Activated CD8-positive, alpha-beta T cell treated with anti-CD3 and anti-CD28 coated beads, Interleukin-2, amount 10 ng/mL, durations not matched to agents 7 days and 5 days (primary cell): ENCODE data around the gene FGB. TPM values are rescaled to one million over a fixed set of nuclear protein-coding genes. Genes with fewer than 3 reads are reported as not detected.

Experiments
- ATAC-seq: fragments of 150-1000 bp; cut with Tn5 transposase; one replicate; pipeline ENCODE4 v1.10.0; 2021; ENCODE audit warnings: moderate library complexity
- CTCF ChIA-PET: fragments of 350-600 bp; sonication (Branson Sonifier 250); formaldehyde crosslinking; loops from one replicate; lab custom pipeline; 2021; ENCODE audit warnings: antibody characterized with exemption; lab: Charles Lee
- POLR2A ChIA-PET: fragments of 350-600 bp; sonication (Branson Sonifier 250); formaldehyde crosslinking; loops from one replicate; lab custom pipeline; 2021; ENCODE audit warnings: antibody characterized with exemption; lab: Charles Lee
- DNase-seq: peaks from one replicate; pipeline ENCODE4 v3.0.0-alpha.2; 2020
- H3K27ac Mint-ChIP-seq: one replicate; pipeline ENCODE4 v1.8.0; 2021; ENCODE audit warnings: mild to moderate bottlenecking, mixed read lengths
- H3K27me3 Mint-ChIP-seq: one replicate; pipeline ENCODE4 v1.8.0; 2021; ENCODE audit warnings: low read depth, mixed read lengths
- H3K36me3 Mint-ChIP-seq: one replicate; pipeline ENCODE4 v1.8.0; 2021; ENCODE audit warnings: low read depth, mixed read lengths
- H3K4me1 Mint-ChIP-seq: one replicate; pipeline ENCODE4 v1.8.0; 2021; ENCODE audit warnings: low read depth, mixed read lengths
- H3K4me3 Mint-ChIP-seq: one replicate; pipeline ENCODE4 v1.8.0; 2021; ENCODE audit warnings: mild to moderate bottlenecking, mixed read lengths
- H3K9me3 Mint-ChIP-seq: one replicate; pipeline ENCODE4 v1.8.0; 2022; ENCODE audit warnings: mixed read lengths; ENCODE audit not compliant: insufficient read depth
- total RNA-seq, 2 experiments: library from RNA; stranded (reverse); gene quantifications; one replicate each; pipeline ENCODE4 v1.2.3, GENCODE V29; 2021

FGB gene
- not detected for total RNA-seq

DNA sequence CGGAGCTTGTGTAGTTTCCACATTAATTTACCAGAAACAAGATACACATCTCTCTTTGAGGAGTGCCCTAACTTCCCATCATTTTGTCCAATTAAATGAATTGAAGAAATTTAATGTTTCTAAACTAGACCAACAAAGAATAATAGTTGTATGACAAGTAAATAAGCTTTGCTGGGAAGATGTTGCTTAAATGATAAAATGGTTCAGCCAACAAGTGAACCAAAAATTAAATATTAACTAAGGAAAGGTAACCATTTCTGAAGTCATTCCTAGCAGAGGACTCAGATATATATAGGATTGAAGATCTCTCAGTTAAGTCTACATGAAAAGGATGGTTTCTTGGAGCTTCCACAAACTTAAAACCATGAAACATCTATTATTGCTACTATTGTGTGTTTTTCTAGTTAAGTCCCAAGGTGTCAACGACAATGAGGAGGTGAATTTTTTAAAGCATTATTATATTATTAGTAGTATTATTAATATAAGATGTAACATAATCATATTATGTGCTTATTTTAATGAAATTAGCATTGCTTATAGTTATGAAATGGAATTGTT lies at the start of gene FGB:
TSS of gene FGB (plus strand) at position 315 of the 558 bp plus-strand sequence. CDS start at position 323, 8 bp downstream.
- Mint-ChIP-seq H3K27ac (no peak within 1 kb of the TSS), H3K36me3 (no peaks in the 10 kb centered on the region), H3K4me1 (peaks cover 3% of the 10 kb centered on the region), H3K27me3 (peaks cover 9% of the 10 kb centered on the region), H3K9me3 (no peaks in the 10 kb centered on the region), H3K4me3 (no peak within 1 kb of the TSS)
- POLR2A ChIA-PET = no interaction called here
- ATAC-seq (no peak), DNase-seq (no peak)
- CTCF ChIA-PET = interaction anchor here (1.7 to 6.0 kb wide), 2 partner anchors 13 to 57 kb away, joined by 4 to 160 read pairs; partner anchors contain the start of genes FGG and PLRG1

DNA sequence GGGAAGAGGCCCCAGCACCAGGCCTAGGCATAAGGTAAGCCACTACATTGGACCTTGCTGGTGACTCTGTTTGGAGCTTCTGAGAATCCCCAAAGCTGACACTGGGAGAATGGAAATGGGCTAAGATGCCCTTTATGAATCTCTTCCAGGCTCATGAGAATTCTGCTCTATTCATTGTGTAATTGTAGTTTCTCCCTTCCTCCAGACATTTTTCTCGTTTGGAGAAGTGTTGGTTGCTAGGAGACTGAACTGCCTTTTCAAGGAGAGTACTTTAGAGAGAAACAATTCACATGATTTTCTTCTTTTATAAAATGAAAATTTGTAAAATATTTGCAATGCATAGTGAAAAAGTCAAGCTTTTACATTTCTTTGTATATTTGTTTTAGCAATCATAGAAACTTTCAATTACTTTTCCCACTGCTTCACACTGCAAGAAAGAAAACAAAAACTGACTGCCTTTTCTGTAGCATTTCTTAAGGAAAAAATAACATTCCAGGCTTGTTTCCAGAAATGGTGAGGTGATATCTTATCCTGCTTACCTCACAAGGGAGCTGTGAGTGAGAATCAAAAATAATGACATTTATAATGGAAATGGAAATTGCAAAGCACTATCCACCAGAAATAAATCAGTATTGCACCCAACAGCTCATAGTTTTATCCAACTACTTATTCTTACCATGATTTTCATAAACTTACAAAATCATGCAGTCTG lies 46.3 kb upstream of the FGB start:
- CTCF ChIA-PET = interaction anchor here (1.1 to 1.7 kb wide), 2 partner anchors 11 to 13 kb away, joined by 4 to 5 read pairs; no protein-coding TSS in a partner anchor
- H3K27ac Mint-ChIP-seq = no peak overlapping the region
- H3K27me3 Mint-ChIP-seq = peaks cover 28% of the 10 kb centered on the region
- no peaks in the 10 kb centered on the region for H3K36me3 Mint-ChIP-seq
- no peaks in the 10 kb centered on the region for H3K4me1 Mint-ChIP-seq
- DNase-seq (no peak), ATAC-seq (no peak)
- H3K4me3 Mint-ChIP-seq = no peak overlapping the region
- H3K9me3 Mint-ChIP-seq = no peaks in the 10 kb centered on the region
- POLR2A ChIA-PET = no interaction called here

DNA sequence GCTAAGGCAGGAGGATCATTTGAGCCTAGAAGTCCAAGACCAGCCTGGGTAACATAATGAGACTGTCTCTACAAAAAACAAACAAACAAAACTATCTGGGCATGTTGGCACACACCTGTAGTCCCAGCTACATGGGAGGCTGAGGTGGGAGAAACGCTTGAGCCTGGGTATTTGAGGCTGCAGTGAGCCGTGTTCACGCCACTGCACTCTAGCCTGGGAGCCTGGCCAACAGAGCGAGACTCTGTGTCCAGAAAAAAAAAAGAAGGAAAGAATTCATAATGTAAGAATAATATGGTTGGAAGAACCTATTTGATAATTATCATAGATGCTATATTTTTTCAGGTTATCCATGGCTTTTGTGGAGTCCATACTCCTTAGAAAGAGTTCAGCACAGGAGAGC lies 45.2 kb upstream of the FGB start:
- H3K36me3 Mint-ChIP-seq = no peaks in the 10 kb centered on the region
- no peak overlapping the region for H3K27ac Mint-ChIP-seq
- CTCF ChIA-PET = interaction anchor here (0.8 kb wide), 1 partner anchor 15 kb away, joined by 3 read pairs; no protein-coding TSS in a partner anchor
- no peak overlapping the region for H3K4me3 Mint-ChIP-seq
- POLR2A ChIA-PET = no interaction called here
- H3K4me1 Mint-ChIP-seq = no peaks in the 10 kb centered on the region
- ATAC-seq (no peak), DNase-seq (no peak)
- peaks cover 28% of the 10 kb centered on the region for H3K27me3 Mint-ChIP-seq
- no peaks in the 10 kb centered on the region for H3K9me3 Mint-ChIP-seq

DNA sequence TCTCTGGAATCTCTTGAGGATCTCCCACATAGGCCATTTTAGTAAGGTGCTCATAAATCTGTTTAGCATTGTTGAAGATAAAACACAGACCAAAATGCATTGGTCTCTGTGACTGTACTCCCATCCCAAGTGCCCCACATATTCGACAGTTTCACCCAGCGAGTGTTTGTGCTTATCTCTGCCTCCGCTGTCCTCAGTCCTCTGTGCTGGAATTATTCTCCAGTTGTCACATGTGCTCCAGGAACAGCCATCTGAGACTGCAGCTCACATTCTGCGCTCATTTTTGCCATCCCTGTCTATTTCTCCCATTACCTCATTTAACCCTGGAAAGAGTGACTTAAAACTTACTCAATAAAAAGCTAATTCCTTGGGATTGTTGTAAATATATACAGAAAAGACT lies 43.6 kb upstream of the FGB start:
- Mint-ChIP-seq H3K27me3 (peaks cover 26% of the 10 kb centered on the region), H3K9me3 (no peaks in the 10 kb centered on the region), H3K27ac (no peak overlapping the region), H3K4me1 (no peaks in the 10 kb centered on the region), H3K36me3 (no peaks in the 10 kb centered on the region), H3K4me3 (no peak overlapping the region)
- no peak for ATAC-seq
- POLR2A ChIA-PET = no interaction called here
- DNase-seq = no peak
- CTCF ChIA-PET = no interaction called here

DNA sequence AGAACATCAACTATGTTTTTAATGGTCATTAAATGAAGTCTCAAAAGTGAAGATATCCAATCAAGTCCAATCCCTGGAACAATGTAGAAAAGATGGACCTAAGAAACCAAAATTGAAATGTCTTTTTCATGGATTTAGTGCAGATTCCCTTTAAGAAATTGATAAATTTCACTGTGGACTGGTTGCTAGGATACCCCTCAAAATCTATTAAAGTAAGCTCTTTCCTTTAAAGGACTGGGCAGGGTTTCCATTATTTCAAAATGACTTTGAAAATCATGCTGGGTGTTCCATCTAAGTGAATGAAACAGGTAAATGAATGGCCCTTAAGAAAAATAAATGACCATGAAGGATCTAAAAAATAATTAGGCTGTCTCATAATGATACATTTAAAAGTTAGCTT lies 41.2 kb upstream of the FGB start:
- no peak for ATAC-seq
- H3K9me3 Mint-ChIP-seq = no peaks in the 10 kb centered on the region
- no peaks in the 10 kb centered on the region for H3K36me3 Mint-ChIP-seq
- no peaks in the 10 kb centered on the region for H3K4me1 Mint-ChIP-seq
- no peak overlapping the region for H3K27ac Mint-ChIP-seq
- H3K27me3 Mint-ChIP-seq = peaks cover 26% of the 10 kb centered on the region
- ChIA-PET CTCF (no interaction called here), POLR2A (no interaction called here)
- DNase-seq = no peak
- H3K4me3 Mint-ChIP-seq = no peak overlapping the region

DNA sequence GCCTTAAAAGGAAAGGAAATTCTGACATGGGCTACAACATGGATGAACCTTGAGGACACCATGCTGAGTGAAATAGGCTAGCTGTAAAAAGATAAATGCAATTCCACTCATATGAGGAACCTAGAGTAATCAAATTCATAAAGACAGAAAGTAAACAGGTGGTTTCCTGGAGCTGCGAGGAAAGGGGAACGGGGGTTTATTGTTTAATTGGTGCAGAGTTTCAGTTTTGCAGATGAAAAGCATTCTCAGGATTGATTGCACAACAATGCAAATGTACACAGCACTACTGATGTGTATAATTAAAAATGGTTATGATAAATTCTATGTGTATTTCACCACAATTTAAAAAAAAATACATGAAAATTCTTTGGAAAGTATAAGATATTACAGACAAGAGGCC lies 36.7 kb upstream of the FGB start:
- no peaks in the 10 kb centered on the region for H3K4me1 Mint-ChIP-seq
- H3K9me3 Mint-ChIP-seq = no peaks in the 10 kb centered on the region
- CTCF ChIA-PET = no interaction called here
- peaks cover 15% of the 10 kb centered on the region for H3K27me3 Mint-ChIP-seq
- H3K4me3 Mint-ChIP-seq = no peak overlapping the region
- H3K36me3 Mint-ChIP-seq = no peaks in the 10 kb centered on the region
- DNase-seq (no peak), ATAC-seq (no peak)
- POLR2A ChIA-PET = no interaction called here
- no peak overlapping the region for H3K27ac Mint-ChIP-seq

DNA sequence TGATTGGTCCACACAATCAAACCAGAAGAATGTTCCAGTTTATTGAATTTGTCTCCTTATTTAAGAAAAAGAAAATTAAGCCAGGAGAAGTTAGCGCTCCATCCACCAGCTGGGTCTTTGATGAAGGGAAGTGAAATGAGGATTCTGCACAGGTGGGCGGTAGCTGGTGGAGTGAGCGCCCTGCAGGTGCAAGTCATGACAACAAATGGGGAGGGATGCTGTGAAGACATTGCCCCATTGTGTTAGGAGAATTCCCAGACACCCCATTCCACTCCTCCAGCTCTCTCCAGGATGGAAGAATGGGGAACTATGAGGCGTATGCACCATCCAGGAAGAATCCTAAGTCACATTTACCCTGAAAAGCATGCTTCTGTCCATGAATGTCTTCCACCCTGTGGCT lies 35.5 kb upstream of the FGB start:
- ChIA-PET POLR2A (no interaction called here), CTCF (no interaction called here)
- Mint-ChIP-seq H3K4me3 (no peak overlapping the region), H3K27me3 (peaks cover 13% of the 10 kb centered on the region), H3K36me3 (no peaks in the 10 kb centered on the region), H3K27ac (no peak overlapping the region), H3K4me1 (no peaks in the 10 kb centered on the region), H3K9me3 (no peaks in the 10 kb centered on the region)
- no peak for DNase-seq
- ATAC-seq = no peak

DNA sequence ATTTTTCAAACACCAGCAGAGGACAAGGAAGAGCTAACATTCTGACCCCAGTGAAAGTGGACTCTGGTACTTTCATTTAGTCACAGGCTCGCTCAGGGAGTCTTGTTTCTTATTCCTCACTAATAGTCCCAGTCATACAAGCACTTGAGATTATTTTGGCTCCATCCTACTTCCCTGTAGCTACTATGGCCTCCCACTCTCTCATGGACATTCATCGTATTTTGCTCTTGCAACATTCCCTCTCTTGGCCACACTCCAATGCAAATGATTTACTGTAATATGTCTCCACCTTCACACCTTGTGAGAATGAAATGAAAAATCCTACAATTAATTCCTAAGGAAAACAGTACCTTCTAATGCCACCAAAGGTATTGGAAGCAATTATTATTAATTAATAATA lies 33.9 kb upstream of the FGB start:
- POLR2A ChIA-PET = no interaction called here
- Mint-ChIP-seq H3K36me3 (no peaks in the 10 kb centered on the region), H3K4me3 (no peak overlapping the region), H3K27me3 (peaks cover 7% of the 10 kb centered on the region), H3K27ac (no peak overlapping the region), H3K4me1 (no peaks in the 10 kb centered on the region), H3K9me3 (no peaks in the 10 kb centered on the region)
- no peak for DNase-seq
- CTCF ChIA-PET = no interaction called here
- no peak for ATAC-seq

DNA sequence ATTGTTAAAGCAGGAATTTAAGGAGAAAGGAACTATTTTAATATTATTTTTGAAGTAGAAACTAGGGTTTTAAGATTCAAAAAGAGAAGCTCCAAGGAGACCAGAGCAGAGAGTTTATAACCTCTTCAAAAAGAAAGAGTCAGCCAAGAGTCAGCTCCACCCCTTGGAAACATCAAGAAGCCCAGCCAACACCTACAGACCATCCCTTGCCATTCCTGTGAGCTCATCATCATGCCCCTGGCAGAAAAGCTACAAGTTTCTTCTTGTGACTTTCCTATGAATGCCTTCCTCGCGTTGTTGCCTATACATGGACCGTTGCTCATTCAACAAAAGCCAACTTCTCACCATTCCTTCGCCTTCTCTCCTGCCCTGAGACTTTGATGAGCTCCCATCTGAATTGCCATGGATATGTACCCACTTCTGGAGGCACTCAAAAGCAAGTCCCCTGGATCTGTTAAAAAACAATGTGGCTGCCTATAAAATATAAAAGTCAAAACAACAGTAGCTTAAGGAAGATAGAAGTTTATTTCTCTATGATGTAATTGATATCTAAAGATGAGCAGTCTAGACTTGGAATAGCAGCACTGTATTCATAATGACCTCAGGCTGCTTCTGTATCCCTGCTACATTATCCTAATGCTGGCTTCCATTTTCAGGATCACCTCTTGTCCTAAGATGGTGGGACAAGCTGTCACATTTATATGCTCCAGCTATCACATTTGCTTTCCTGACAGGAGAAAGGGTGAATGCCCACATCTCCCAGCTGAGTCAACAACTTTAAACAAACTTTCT lies 32.9 kb upstream of the FGB start:
- no peak overlapping the region for H3K4me3 Mint-ChIP-seq
- H3K36me3 Mint-ChIP-seq = peaks cover 3% of the 10 kb centered on the region
- DNase-seq = no peak
- ATAC-seq = no peak
- no peaks in the 10 kb centered on the region for H3K4me1 Mint-ChIP-seq
- no peaks in the 10 kb centered on the region for H3K9me3 Mint-ChIP-seq
- ChIA-PET POLR2A (interaction anchor here (0.6 kb wide), 1 partner anchor 20 kb away, joined by 3 read pairs; the partner anchor contains the start of gene PLRG1), CTCF (interaction anchor here (0.6 to 0.9 kb wide), 2 partner anchors 23 to 1423 kb away, joined by 3 read pairs; no protein-coding TSS in a partner anchor)
- H3K27ac Mint-ChIP-seq = no peak overlapping the region
- peaks cover 7% of the 10 kb centered on the region for H3K27me3 Mint-ChIP-seq

DNA sequence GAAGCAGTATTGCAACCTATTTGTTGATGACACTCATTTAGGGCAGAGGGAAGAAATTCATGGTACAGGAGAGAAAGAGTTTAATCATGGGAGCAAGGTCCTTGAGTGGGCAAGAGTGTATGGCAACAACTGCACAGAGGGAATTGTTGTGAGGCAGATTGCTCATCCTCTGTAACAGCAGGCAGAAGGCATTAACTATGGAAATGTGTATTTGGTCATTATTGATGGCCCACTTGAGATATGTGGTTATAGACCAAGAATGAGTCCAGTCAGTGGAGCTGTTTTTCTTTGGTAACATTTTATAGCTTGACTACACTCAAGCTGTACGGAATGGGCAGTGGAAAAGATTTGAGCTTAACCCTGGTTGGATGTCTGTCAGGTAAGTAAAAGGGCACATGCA lies 28.5 kb upstream of the FGB start:
- H3K9me3 Mint-ChIP-seq = no peaks in the 10 kb centered on the region
- ATAC-seq (no peak), DNase-seq (no peak)
- POLR2A ChIA-PET = no interaction called here
- no peaks in the 10 kb centered on the region for H3K4me1 Mint-ChIP-seq
- no peak overlapping the region for H3K27ac Mint-ChIP-seq
- peaks cover 19% of the 10 kb centered on the region for H3K36me3 Mint-ChIP-seq
- CTCF ChIA-PET = interaction anchor here (1.2 kb wide), 1 partner anchor 25 kb away, joined by 3 read pairs; no protein-coding TSS in a partner anchor
- H3K27me3 Mint-ChIP-seq = no peaks in the 10 kb centered on the region
- no peak overlapping the region for H3K4me3 Mint-ChIP-seq

DNA sequence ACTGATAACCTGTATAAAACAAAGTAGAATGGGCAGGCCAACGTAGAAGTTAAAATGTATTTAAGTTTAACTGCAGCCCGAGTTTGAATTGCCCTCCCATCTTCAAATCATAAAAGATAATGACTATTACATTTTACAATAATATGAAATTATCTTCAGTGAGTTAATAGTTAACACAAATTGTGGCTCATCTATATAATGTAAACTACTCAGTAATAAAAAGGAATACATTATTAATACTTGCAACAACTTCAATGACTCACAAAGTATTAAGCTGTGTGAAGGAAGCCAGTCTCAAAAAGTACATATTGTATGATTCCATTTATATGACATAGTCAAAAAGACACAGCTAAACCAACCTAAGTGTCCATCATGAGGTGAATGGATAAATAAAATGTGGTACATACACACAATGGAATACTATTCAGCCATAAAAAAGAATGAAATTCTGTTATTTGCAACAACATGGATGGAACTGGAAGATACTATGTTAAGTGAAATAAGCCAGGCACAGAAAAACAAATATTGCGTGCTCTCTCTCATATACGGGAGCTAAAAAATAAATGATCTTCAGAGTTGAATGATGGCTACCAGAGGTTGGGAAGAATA lies 20.4 kb upstream of the FGB start:
- ATAC-seq (no peak), DNase-seq (no peak)
- Mint-ChIP-seq H3K4me1 (peaks cover 1% of the 10 kb centered on the region), H3K27me3 (no peaks in the 10 kb centered on the region), H3K4me3 (no peak overlapping the region), H3K36me3 (peaks cover 50% of the 10 kb centered on the region), H3K9me3 (no peaks in the 10 kb centered on the region), H3K27ac (no peak overlapping the region)
- CTCF ChIA-PET = no interaction called here
- POLR2A ChIA-PET = no interaction called here
